ENCODE data around the gene WSB1. TPM values are rescaled to one million over a fixed set of nuclear protein-coding genes. Genes with fewer than 3 reads are reported as not detected.
A peak's percentile ranks its signal among the peaks of the same experiment; 100 is the strongest.
"Not testable (repeated sequence)": the region's sequence is repeated elsewhere in the genome, so short reads cannot be mapped to it uniquely, and the experiment has no call there.

The WSB1 gene, protein sequence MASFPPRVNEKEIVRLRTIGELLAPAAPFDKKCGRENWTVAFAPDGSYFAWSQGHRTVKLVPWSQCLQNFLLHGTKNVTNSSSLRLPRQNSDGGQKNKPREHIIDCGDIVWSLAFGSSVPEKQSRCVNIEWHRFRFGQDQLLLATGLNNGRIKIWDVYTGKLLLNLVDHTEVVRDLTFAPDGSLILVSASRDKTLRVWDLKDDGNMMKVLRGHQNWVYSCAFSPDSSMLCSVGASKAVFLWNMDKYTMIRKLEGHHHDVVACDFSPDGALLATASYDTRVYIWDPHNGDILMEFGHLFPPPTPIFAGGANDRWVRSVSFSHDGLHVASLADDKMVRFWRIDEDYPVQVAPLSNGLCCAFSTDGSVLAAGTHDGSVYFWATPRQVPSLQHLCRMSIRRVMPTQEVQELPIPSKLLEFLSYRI
- polyA plus RNA-seq (ENCODE audit: insufficient read length in 4 of 4): 100 to 1,000 TPM; 158 to 513 (median 260) TPM

GRCh38 chr17:27293898-27294688 lies at the start of gene WSB1:
Gene WSB1, plus strand, starts transcription at chr17:27294114. Its CDS starts 282 bp downstream, at chr17:27294396.
- peak; percentile 83 to 90 (median 88) for DNase-seq (ENCODE audit: low read depth in 4 of 4, low spot score in 2 of 4)

DNA sequence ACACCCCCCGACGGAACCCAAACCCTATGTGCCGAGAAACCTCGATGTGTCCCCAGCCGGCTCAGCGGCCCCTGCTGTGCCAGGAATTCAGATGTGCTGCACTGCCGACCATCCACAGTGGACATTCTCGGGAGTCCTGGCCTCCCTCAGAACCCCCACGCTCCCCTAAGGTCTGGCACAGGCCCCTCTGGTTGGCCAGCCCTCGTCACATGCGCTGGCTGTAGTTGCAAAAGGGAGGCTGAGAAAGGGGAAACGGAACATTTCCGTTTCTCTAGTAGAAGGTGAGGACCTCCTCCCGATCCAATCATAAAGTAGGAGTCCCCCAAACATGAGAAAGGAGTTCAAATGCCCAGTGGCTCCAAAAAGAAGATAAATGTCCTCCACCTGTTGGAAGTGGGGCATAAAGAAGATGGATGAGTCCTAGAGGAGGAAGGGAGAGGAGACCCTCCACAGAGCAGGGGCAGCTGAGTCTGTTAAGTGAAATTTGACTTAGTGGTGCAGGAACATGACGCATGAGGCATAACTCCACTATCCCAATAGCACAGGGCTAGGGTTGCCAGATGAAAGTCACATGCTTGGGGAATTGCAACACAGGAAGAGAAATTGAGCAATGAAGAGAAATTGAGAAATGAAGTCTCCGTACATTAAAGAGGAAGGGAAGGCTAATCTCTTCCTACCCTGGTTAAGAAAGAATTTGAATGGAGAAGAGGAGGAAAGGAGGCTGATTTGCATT lies 49.3 kb upstream of the WSB1 start:
- peak in 1 of 4 donors; percentile 31 for DNase-seq (ENCODE audit: low read depth in 4 of 4, low spot score in 2 of 4)

DNA sequence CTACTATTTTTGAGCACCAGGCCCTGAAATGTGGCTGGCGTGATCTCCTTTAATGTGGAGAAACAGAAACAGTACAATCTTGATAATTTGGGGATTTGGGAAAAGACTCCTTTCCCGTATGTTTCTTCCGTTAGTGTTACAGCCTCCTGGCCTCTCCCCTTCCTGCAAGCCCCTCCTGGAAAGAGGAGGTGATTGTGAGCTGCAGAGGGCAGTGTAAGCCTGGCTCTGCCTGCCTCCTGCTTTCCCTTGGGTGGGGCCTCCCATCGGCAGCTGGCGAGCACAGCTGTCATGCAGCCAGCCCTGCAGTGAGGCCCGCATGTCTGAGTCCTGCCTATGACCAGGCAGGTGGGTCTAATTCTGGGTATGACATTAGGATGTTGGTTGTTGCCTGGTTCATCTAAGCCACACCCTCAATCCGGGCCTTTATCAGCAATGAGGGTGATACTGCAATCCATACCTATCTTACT lies 48.7 kb upstream of the WSB1 start:
- DNase-seq (ENCODE audit: low read depth in 4 of 4, low spot score in 2 of 4): peak in 1 of 4 donors; percentile 20

GRCh38 chr17:27246537-27246936 lies 47.4 kb upstream of the WSB1 start:
- no peak for DNase-seq (ENCODE audit: low read depth in 4 of 4, low spot score in 2 of 4)

DNA sequence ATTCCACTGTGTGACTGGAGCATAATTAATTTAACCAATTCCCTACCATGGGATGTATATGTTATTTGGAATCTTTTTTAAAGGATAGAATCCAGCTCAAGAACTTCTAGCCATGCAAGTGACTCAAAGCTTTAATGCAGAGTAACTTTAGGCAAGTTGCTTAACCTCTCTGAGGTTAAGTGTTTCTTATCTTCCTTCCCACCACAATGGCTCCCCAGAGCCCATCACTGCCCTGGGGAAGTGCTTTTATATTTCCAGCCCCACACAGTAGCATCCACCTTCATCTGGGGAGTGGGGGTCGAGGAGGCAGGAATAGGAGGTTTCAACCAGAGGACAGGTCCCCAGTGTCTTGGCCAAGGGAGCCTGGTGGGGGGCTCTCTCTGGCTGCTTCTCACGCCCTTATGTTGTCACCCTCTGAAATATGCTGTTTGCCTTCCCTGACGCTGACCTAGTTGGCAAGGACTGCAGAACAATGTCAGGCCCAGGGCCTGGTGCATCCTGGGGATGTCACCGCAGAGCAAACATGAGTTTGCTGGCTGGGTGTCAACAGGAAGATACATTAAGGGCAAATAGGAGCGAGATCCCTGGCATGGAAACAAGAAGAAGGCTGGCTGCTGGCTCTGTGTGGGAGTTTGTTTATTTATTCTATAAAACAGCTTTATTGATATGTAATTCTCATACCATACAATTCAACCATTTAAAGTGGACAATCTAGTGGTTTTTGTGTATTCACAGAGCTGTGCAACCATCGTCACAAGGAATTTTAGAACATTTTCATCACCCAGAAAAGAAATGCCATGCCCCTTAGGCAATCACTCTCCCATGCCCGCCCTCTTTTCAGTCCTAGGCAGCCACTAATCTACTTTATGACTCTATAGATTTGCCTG lies 46.6 kb upstream of the WSB1 start:
- DNase-seq (ENCODE audit: low read depth in 4 of 4, low spot score in 2 of 4): no peak

GRCh38 chr17:27247958-27248342 lies 46.0 kb upstream of the WSB1 start:
- DNase-seq (ENCODE audit: low read depth in 4 of 4, low spot score in 2 of 4): no peak

GRCh38 chr17:27250791-27251190 lies 43.1 kb upstream of the WSB1 start:
- not testable (repeated sequence) for DNase-seq (ENCODE audit: low read depth in 4 of 4, low spot score in 2 of 4)

DNA sequence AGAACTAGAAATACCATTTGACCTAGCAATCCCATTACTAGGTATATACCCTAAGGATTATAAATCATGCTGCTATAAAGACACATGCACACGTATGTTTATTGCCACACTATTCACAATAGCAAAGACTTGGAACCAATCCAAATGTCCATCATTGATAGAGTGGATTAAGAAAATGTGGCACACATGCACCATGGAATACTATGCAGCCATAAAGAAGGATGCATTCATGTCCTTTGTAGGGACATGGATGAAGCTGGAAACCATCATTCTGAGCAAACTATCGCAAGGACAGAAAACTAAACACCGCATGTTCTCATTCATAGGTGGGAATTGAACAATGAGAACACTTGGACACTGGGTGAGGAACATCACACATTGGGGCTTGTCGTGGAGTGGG lies 39.1 kb upstream of the WSB1 start:
- DNase-seq (ENCODE audit: low read depth in 4 of 4, low spot score in 2 of 4): not testable (repeated sequence)

DNA sequence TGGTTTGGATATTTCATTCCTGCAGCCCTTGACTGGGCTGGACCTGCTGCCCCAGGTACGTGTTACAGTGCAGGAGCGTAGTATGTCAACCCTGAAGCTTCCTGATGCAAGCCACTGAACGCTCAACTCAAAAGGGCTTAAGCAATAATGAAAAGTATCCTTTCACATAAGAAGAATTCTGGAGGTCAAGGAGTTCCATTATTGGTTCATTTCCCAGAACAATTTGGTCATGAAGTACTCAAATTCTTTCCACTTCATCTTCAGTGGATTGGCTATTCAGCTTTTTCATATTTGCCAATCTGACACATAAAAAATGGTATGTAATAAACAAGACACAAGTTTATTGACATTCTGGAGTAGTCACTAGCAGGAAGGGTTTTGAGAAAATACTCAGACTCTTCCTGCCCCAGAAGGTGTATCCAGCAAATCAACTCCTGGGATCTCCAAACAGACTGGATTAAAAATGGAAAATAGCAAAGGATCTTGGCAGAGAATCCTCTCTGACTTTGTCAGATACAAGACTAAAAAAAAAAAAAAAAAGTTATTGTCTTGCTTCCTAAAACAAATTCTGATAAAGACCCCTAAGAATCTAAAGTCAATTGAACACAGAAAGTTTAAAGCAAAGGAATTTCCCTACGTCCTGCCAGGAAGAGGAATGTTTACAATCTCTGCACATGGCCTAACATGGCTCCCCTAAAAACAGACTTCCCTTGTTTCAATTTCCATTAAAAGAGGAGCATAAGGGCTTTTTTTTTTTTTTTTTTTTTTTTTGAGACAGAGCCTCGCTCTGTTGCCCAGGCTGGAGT lies 37.5 kb upstream of the WSB1 start:
- DNase-seq (ENCODE audit: low read depth in 4 of 4, low spot score in 2 of 4): no peak

GRCh38 chr17:27257031-27257357 lies 36.9 kb upstream of the WSB1 start:
- DNase-seq (ENCODE audit: low read depth in 4 of 4, low spot score in 2 of 4): no peak

- DNase-seq (ENCODE audit: low read depth in 4 of 4, low spot score in 2 of 4): no peak
Measured at GRCh38 chr17:27259356-27259755, 34.6 kb upstream of the WSB1 start.

- DNase-seq (ENCODE audit: low read depth in 4 of 4, low spot score in 2 of 4): no peak
Measured at GRCh38 chr17:27263386-27263785, 30.5 kb upstream of the WSB1 start.

DNA sequence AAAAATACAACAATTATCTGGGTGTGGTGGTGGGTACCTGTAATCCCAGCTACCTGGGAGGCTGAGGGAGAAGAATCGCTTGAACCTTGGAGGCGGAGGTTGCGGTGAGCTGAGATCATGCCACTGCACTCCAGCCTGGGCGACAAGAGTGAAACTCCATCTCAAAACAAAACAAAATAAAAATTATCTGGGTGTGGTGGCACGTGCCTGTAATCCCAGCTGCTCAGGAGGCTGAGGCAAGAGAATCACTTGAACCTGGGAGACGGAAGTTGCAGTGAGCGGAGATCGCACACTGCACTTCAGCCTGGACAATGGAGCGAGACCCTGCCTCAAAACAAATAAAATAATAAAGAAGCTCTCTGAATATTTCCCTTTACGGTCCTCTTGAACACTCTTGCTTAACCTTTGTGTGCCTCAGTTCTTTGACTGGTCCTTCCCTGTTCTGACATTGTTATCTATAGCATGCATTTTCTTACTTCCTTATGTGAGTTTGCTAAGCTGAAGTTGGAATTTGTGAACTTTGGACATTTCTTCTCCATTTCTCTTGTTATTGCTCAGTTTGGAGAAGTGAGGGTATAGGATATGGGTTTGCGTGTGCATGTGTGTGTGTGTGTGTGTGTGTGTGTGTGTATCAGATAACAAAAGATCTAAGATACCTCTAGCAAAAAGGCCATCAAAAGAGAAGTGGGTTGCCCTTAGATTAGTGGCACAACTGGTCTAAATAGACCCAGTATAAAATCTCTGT lies 29.7 kb upstream of the WSB1 start:
- DNase-seq (ENCODE audit: low read depth in 4 of 4, low spot score in 2 of 4): no peak

DNA sequence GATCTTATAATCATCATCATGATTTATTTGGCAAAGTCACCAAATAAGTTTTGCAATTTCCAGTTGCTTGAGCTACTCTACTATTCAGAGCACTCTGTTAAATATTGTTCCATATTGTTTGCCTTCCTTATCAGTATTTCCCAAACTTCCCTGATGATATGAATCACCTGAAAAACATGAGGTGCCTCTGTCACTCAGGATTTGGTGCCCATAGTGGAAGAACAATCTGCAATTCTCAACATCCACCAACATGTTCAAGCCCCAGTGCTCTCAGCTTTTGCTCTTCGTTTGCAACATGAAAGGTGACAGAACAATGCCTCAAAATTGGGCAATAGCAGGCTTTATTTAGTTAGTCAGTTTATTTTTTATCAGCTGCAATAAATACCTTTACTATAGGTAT lies 28.6 kb upstream of the WSB1 start:
- no peak for DNase-seq (ENCODE audit: low read depth in 4 of 4, low spot score in 2 of 4)

- no peak for DNase-seq (ENCODE audit: low read depth in 4 of 4, low spot score in 2 of 4)
Measured at GRCh38 chr17:27266228-27266627, 27.7 kb upstream of the WSB1 start.

- DNase-seq (ENCODE audit: low read depth in 4 of 4, low spot score in 2 of 4): no peak
Measured at GRCh38 chr17:27268394-27269085, 25.4 kb upstream of the WSB1 start.

GRCh38 chr17:27269201-27269600 lies 24.7 kb upstream of the WSB1 start:
- DNase-seq (ENCODE audit: low read depth in 4 of 4, low spot score in 2 of 4): no peak

DNA sequence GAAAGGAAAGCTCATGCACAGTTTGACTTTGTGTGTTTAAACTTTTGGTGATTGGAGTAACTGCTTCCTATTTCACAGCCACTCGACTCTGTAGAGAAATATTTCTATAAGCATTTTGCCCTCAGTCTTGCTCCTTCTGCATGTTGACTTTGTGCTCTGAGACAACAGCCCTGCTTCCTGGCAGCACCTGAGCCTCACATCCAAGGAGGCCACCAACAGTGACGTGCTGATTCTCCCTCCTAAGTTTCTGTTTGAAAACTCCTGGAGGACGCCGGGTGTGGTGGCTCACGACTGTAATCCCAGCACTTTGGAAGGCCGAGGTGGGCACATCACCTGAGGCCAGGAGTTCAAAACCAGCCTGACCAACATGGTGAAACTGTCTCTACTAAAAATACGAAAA lies 23.9 kb upstream of the WSB1 start:
- DNase-seq (ENCODE audit: low read depth in 4 of 4, low spot score in 2 of 4): no peak

All from left renal cortex interstitium (tissue), 4 donors.